ENCODE data around the gene GLTP. TPM values are rescaled to one million over a fixed set of nuclear protein-coding genes. Genes with fewer than 3 reads are reported as not detected.
A peak's percentile ranks its signal among the peaks of the same experiment; 100 is the strongest.

GLTP gene
- total RNA-seq, 1 donor from 2014 or later: 27.1 TPM

DNA sequence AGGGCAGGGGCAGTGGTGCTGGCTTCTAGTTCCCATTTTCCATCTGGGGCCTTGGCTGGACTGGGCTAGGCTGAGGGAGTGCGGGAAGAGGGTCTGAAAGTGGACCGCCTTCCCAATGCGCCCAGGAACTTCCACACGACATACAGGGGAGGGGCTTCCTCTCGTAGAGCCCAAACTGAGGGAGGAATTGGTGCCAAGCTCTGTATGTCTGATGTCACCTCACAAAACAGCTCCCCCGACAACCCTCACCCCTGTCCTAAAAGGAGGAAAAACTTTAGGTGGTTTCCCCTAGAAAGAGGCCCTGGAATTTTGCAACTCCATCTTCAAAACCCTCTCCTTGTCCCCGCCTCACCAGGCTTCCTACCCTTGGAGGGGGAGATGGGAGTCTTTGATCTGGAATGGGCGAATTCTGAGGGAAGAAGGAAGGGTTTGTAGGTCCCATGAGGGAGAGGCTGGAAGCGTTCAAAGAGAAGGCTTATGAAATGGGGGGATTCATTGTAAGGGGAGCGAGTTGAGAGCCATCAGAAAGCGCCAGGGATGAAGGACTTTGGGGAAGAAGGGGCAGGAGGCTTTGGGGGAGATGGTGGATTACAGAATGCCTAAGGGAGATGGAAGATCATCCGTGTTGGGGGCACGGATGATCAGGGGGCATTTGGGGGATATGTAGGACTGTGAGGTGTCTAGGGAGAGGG, 844 bp downstream of the GLTP start:
- Histone ChIP-seq H3K27ac (ENCODE audit: low read depth, low read length) (peak overlapping the region; percentile 55), H3K79me2 (ENCODE audit: insufficient read depth, low read length) (peaks cover 53% of the 10 kb centered on the region), H3K4me3 (ENCODE audit: insufficient read depth, low read depth, low read length) (peak overlapping the region; percentile 93), H3K36me3 (ENCODE audit: insufficient read depth, low read length) (no peaks in the 10 kb centered on the region), H2AFZ (ENCODE audit: low read depth, low read length) (peak overlapping the region; percentile 93), H3K4me2 (ENCODE audit: low read length) (peak overlapping the region; percentile 100), H3K27me3 (ENCODE audit: insufficient read depth, low read length) (no peaks in the 10 kb centered on the region), H3K4me1 (ENCODE audit: insufficient read depth, low read length) (peaks cover 16% of the 10 kb centered on the region), H4K20me1 (ENCODE audit: insufficient read depth, low read length) (peaks cover 45% of the 10 kb centered on the region), H3K9me3 (ENCODE audit: insufficient read depth, low read depth, low read length) (no peaks in the 10 kb centered on the region), H3K9ac (ENCODE audit: low read length) (peak overlapping the region; percentile 94)
- Mint-ChIP-seq H3K27me3 (ENCODE audit: low read depth, unreplicated experiment) (peaks cover 7% of the 10 kb centered on the region), H3K4me1 (ENCODE audit: low read depth, unreplicated experiment) (peaks cover 12% of the 10 kb centered on the region), H3K36me3 (ENCODE audit: low read depth, unreplicated experiment) (no peaks in the 10 kb centered on the region), H3K9me3 (ENCODE audit: unreplicated experiment) (no peaks in the 10 kb centered on the region), H3K4me3 (ENCODE audit: unreplicated experiment) (peak overlapping the region; percentile 97), H3K27ac (ENCODE audit: unreplicated experiment) (peak overlapping the region; percentile 48)
- FAIRE-seq (no peak), DNase-seq (ENCODE audit: low read depth) (no peak)
- TF ChIP-seq, protein P1, sequence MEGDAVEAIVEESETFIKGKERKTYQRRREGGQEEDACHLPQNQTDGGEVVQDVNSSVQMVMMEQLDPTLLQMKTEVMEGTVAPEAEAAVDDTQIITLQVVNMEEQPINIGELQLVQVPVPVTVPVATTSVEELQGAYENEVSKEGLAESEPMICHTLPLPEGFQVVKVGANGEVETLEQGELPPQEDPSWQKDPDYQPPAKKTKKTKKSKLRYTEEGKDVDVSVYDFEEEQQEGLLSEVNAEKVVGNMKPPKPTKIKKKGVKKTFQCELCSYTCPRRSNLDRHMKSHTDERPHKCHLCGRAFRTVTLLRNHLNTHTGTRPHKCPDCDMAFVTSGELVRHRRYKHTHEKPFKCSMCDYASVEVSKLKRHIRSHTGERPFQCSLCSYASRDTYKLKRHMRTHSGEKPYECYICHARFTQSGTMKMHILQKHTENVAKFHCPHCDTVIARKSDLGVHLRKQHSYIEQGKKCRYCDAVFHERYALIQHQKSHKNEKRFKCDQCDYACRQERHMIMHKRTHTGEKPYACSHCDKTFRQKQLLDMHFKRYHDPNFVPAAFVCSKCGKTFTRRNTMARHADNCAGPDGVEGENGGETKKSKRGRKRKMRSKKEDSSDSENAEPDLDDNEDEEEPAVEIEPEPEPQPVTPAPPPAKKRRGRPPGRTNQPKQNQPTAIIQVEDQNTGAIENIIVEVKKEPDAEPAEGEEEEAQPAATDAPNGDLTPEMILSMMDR (IDR thresholded peaks at IDR 0.05; ENCODE audit: insufficient read depth, low read depth, low read length): no peak
- no peak for TF ChIP-seq EZH2 (IDR thresholded peaks at IDR 0.05; ENCODE audit: insufficient read depth, low read length)

GRCh38 chr12:109878749-109879148, 1.6 kb downstream of the GLTP start:
- DNase-seq (ENCODE audit: low read depth) (no peak), FAIRE-seq (no peak)
- peaks cover 5% of the 10 kb centered on the region for H3K27me3 Mint-ChIP-seq (ENCODE audit: low read depth, unreplicated experiment)
- H3K9me3 ChIP-seq (ENCODE audit: insufficient read depth, low read depth, low read length): no peaks in the 10 kb centered on the region
- no peaks in the 10 kb centered on the region for H3K36me3 ChIP-seq (ENCODE audit: insufficient read depth, low read length)
- H3K27ac ChIP-seq (ENCODE audit: low read depth, low read length): no peak overlapping the region
- H3K4me1 Mint-ChIP-seq (ENCODE audit: low read depth, unreplicated experiment): peaks cover 12% of the 10 kb centered on the region
- H2AFZ ChIP-seq (ENCODE audit: low read depth, low read length): no peak overlapping the region
- no peaks in the 10 kb centered on the region for H3K27me3 ChIP-seq (ENCODE audit: insufficient read depth, low read length)
- peak overlapping the region; percentile 97 for H3K4me3 Mint-ChIP-seq (ENCODE audit: unreplicated experiment)
- H3K27ac Mint-ChIP-seq (ENCODE audit: unreplicated experiment): peak overlapping the region; percentile 28
- peak overlapping the region; percentile 93 for H3K4me3 ChIP-seq (ENCODE audit: insufficient read depth, low read depth, low read length)
- peaks cover 52% of the 10 kb centered on the region for H4K20me1 ChIP-seq (ENCODE audit: insufficient read depth, low read length)
- H3K79me2 ChIP-seq (ENCODE audit: insufficient read depth, low read length): peaks cover 61% of the 10 kb centered on the region
- peak overlapping the region; percentile 94 for H3K9ac ChIP-seq (ENCODE audit: low read length)
- H3K36me3 Mint-ChIP-seq (ENCODE audit: low read depth, unreplicated experiment): no peaks in the 10 kb centered on the region
- peak overlapping the region; percentile 100 for H3K4me2 ChIP-seq (ENCODE audit: low read length)
- TF ChIP-seq, protein P1 (IDR thresholded peaks at IDR 0.05; ENCODE audit: insufficient read depth, low read depth, low read length): no peak
- TF ChIP-seq EZH2 (IDR thresholded peaks at IDR 0.05; ENCODE audit: insufficient read depth, low read length): no peak
- peaks cover 16% of the 10 kb centered on the region for H3K4me1 ChIP-seq (ENCODE audit: insufficient read depth, low read length)
- no peaks in the 10 kb centered on the region for H3K9me3 Mint-ChIP-seq (ENCODE audit: unreplicated experiment)

DNA sequence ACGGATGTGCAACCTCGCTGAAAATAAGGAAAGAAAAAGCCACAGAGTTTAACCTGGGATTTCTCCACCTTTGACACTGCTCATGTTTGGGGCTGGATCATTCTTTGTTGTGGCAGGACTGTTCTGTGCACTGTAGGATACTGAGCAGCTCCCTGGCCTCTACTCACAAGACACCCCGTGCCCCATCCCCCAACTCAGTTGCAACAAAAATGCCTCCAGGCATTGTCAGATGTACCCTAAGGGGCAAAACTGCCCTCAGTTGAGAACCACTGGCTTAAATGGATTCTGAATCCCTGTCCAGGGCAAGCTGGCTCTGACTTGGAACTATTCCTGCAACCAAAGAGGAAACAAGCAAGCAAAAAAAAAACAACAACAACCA, 2.1 kb downstream of the GLTP start:
- no peaks in the 10 kb centered on the region for H3K27me3 ChIP-seq (ENCODE audit: insufficient read depth, low read length)

More for the DNA sequence above, 2.1 kb downstream of the GLTP start:
- Histone ChIP-seq H3K4me3 (ENCODE audit: insufficient read depth, low read depth, low read length) (no peak overlapping the region), H3K9me3 (ENCODE audit: insufficient read depth, low read depth, low read length) (no peaks in the 10 kb centered on the region), H3K4me2 (ENCODE audit: low read length) (peak overlapping the region; percentile 100), H4K20me1 (ENCODE audit: insufficient read depth, low read length) (peaks cover 55% of the 10 kb centered on the region), H2AFZ (ENCODE audit: low read depth, low read length) (no peak overlapping the region), H3K36me3 (ENCODE audit: insufficient read depth, low read length) (no peaks in the 10 kb centered on the region), H3K9ac (ENCODE audit: low read length) (no peak overlapping the region), H3K4me1 (ENCODE audit: insufficient read depth, low read length) (peaks cover 16% of the 10 kb centered on the region), H3K27ac (ENCODE audit: low read depth, low read length) (no peak overlapping the region), H3K79me2 (ENCODE audit: insufficient read depth, low read length) (peaks cover 63% of the 10 kb centered on the region)
- no peak overlapping the region for H3K27ac Mint-ChIP-seq (ENCODE audit: unreplicated experiment)
- no peak for DNase-seq (ENCODE audit: low read depth)
- H3K4me3 Mint-ChIP-seq (ENCODE audit: unreplicated experiment): peak overlapping the region; percentile 10
- no peaks in the 10 kb centered on the region for H3K9me3 Mint-ChIP-seq (ENCODE audit: unreplicated experiment)
- peaks cover 12% of the 10 kb centered on the region for H3K4me1 Mint-ChIP-seq (ENCODE audit: low read depth, unreplicated experiment)
- TF ChIP-seq, protein P1 (IDR thresholded peaks at IDR 0.05; ENCODE audit: insufficient read depth, low read depth, low read length): no peak
- no peak for TF ChIP-seq EZH2 (IDR thresholded peaks at IDR 0.05; ENCODE audit: insufficient read depth, low read length)
- H3K36me3 Mint-ChIP-seq (ENCODE audit: low read depth, unreplicated experiment): no peaks in the 10 kb centered on the region
- peaks cover 2% of the 10 kb centered on the region for H3K27me3 Mint-ChIP-seq (ENCODE audit: low read depth, unreplicated experiment)
- no peak for FAIRE-seq
